Measurements from ENCODE around the gene SERAC1. TPM values are rescaled to one million over a fixed set of nuclear protein-coding genes. Genes with fewer than 3 reads are reported as not detected.

SERAC1 gene
- total and polyA plus RNA-seq, 12 donors = 2.0 to 6.0 (median 4.8) TPM

- Histone ChIP-seq H3K36me3 (peaks cover 0 to 46% (median 17%) of the 10 kb centered on the region in 9 donors), H3K27ac (no peak overlapping the region), H3K9me3 (no peaks in the 10 kb centered on the region), H3K4me3 (no peak overlapping the region), H3K27me3 (no peaks in the 10 kb centered on the region), H3K4me1 (no peaks in the 10 kb centered on the region)
- intact Hi-C loops (cut with DNase I) = no loop called here
- TF ChIP-seq CTCF (IDR thresholded peaks at IDR 0.05) = no peak
- ATAC-seq (no peak), DNase-seq (no peak)
- 89 to 90% methylated on average over 4 of the region's 4 CpGs for WGBS, 2 donors
Observed at GRCh38 chr6:158194487-158195280, 26.6 kb upstream of the SERAC1 start.

- H3K9me3 ChIP-seq = no peaks in the 10 kb centered on the region
- DNase-seq (no peak), ATAC-seq (no peak)
- no peak for TF ChIP-seq CTCF (IDR thresholded peaks at IDR 0.05)
- no peak overlapping the region for H3K4me3 ChIP-seq
- no peaks in the 10 kb centered on the region for H3K4me1 ChIP-seq
- no peak overlapping the region for H3K27ac ChIP-seq
- 94 to 98% methylated on average over 4 of the region's 4 CpGs for WGBS, 2 donors
- H3K36me3 ChIP-seq = peaks cover 0 to 57% (median 17%) of the 10 kb centered on the region in 9 donors
- H3K27me3 ChIP-seq = no peaks in the 10 kb centered on the region
- intact Hi-C loops (cut with DNase I) = no loop called here
Observed at GRCh38 chr6:158191761-158192160, 23.7 kb upstream of the SERAC1 start.

GRCh38 chr6:158191032-158191431, 23.0 kb upstream of the SERAC1 start:
- DNase-seq = no peak
- H3K27me3 ChIP-seq = no peaks in the 10 kb centered on the region
- intact Hi-C loops (cut with DNase I) = no loop called here
- no peak for ATAC-seq
- no peaks in the 10 kb centered on the region for H3K4me1 ChIP-seq
- TF ChIP-seq CTCF (IDR thresholded peaks at IDR 0.05) = no peak
- peaks cover 0 to 60% (median 17%) of the 10 kb centered on the region in 9 donors for H3K36me3 ChIP-seq
- H3K4me3 ChIP-seq = no peak overlapping the region
- 92 to 100% methylated on average over 1 of the region's 1 CpG for WGBS, 2 donors
- no peaks in the 10 kb centered on the region for H3K9me3 ChIP-seq
- H3K27ac ChIP-seq = no peak overlapping the region

- Histone ChIP-seq H3K4me3 (no peak overlapping the region), H3K27ac (no peak overlapping the region), H3K9me3 (no peaks in the 10 kb centered on the region), H3K27me3 (no peaks in the 10 kb centered on the region), H3K36me3 (peaks cover 0 to 60% (median 16%) of the 10 kb centered on the region in 9 donors), H3K4me1 (no peaks in the 10 kb centered on the region)
- WGBS, 2 donors = 92 to 96% methylated on average over 3 of the region's 3 CpGs
- intact Hi-C loops (cut with DNase I) = no loop called here
- ATAC-seq (no peak), DNase-seq (no peak)
- no peak for TF ChIP-seq CTCF (IDR thresholded peaks at IDR 0.05)
Observed at GRCh38 chr6:158188591-158188990, 20.5 kb upstream of the SERAC1 start.

All from heart right ventricle (tissue), 16 donors.